GM19023 (cell line): ENCODE data around the gene LTK.
"Not testable (repeated sequence)": the region's sequence is repeated elsewhere in the genome, so short reads cannot be mapped to it uniquely, and the experiment has no call there.

Experiments
- ATAC-seq: cut with Tn5 transposase; IDR thresholded peaks from one replicate; pipeline ENCODE4 v1.9.1; 2021; ENCODE audit warnings: mild to moderate bottlenecking, moderate library complexity; ENCODE audit not compliant: unreplicated experiment

Gene LTK

DNA sequence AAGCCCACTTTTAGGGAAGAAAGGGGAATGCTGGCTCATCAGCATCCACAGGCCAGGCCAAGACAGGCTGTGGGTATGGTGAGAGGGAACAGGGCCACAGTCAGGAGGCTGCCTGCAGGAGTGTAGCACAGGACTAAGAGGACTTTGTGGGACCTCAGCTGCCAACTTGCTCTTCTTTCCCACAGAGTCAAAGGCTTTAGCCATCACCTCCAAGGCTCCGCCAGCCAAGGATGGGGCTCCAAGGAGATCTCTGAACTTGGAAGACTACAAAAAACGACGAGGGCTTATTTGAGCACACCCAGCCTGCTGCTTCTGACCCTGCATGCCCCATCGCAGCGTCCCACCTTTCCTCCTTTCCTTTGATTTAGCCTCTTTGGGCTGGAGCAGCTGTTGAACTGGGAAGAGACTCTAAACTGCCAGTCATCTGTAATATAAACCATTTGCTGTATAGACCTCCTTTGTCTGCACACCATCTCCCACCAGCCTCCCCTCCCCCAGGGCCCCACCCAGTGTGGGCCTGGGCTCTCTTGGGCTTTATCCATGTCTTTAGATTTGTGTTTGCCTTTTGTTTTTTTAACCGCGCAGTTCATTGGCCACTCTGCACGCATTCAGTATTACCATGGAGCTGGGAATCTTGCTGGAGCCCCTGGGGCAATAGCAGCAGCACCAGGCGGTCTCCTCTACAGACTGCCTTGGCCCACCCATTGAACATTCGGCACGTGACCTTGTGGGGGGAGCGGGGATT is 33.1 kb downstream of the LTK start:
- ATAC-seq: no peak

DNA sequence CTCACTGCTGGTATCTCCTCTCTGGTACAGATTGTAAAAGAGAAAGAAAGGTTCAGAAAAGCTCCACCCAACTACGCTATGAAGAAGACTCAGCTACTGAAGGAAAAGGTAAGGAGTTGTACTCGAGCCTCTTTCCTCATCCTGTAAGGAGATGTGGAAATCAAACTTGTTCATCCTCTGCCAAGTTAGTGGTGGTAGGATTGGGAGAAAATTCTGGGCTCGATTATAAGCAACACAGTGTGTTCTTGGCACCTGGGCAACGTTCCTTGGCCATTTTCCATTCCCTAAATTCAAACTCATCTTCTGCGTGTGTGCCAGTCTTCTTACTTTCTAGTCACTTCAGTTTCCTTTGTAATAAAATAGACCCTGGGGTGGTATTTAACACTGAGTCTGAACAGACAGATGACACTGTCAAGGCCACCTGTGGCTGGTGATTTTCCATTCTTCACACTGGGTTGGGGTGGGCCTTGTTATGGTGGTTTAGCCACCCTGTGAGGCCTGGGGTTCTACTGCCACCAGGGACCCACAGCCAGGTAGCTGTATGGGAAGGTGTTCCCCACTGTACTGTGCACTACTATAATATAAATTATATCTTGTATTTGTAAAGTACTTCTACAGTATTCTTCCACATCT is 37.1 kb downstream of the LTK start:
- ATAC-seq: no peak

DNA sequence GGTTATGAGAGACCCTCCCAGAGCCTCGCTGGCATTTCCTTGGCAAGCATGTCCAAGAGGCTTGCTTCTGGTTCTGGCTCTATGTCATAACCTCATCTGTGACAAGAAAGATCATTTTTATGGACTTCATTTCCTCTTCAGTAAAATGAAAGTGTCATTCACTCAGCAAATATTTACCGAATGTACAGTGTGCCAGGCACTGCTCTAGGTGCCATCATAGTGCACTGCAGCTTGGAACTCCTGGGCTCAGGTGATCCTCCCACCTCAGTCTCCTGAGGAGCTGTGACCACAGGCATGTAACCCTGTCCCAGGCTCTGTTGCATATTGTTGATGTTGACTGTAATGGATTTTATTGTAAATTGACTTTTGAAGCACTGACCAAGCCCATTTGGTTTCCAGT is 38.7 kb downstream of the LTK start:
- no peak for ATAC-seq

DNA sequence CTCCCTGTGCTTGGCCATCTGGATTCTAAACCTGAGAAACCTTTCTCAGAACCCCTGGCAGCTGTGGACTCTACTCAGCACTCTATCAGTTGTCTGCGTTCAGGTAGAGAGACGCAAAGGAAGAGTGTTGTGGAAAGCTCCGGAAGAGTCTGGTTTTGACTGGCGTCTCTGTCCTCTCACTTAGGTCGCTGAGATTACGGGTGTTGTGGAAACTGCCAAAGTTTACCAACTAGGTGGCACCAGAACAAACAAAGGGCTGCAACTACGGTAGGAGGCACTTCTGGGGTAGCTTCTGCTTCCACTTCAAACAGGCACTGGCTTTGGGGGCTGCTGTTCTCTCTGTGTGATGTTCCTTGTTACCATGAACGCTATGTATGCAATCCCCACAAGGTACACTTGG is 39.2 kb downstream of the LTK start:
- no peak for ATAC-seq

DNA sequence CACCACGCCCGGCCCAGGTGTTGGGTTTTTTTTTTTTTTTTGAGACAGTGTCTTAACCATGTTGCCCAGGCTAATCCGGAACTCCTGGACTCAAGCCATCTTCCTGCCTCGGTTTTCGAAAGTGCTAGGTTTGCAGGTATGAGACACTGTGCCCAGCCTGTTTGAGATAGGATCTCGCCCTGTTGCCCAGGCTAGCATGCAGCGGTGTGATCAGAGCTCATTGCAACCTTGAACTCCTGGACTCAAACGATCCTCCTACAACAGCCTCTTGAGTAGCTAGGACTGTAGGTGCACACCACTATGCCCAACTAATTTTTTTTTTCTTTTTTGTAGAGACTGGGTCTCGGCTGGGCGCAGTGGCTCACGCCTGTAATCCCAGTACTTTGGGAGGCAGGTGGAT is 40.2 kb downstream of the LTK start:
- ATAC-seq: no peak

DNA sequence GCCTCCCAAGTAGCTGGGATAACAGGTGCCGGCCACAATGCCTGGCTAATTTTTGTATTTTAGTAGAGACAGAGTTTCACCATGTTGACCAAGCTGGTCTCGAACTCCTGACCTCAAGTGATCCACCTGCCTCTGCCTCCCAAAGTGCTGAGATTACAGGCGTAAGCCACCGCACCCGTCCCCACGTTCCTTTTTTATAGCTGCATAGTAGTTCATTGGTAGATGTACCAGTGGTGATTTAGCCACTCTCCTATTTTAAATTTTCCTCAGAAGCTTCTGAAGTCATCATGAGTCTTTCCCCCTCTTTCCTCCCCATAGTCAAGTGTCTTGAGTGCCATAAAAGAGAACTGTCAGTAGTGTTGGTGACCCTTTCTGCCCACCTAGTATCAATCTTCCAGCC is 44.0 kb downstream of the LTK start:
- not testable (repeated sequence) for ATAC-seq

DNA sequence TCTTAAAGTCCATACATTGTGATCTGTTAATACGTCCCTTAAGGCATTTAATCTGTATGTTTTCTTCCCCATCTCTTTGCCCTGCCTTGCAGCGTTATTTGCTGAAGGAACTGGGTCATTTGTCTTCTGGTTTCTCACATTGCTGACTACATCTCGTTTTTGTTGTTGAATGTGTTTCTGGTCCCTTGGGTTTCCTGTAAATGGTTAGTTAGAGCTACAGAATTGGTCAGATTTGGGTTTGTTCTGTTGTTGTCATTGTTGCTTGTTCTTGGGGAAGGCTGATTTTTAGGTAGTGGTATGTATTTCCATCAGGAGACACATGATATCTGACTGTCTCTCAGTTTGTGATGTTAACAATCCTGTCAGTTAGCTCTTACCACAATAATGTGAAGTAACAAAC is 46.9 kb downstream of the LTK start:
- no peak for ATAC-seq

DNA sequence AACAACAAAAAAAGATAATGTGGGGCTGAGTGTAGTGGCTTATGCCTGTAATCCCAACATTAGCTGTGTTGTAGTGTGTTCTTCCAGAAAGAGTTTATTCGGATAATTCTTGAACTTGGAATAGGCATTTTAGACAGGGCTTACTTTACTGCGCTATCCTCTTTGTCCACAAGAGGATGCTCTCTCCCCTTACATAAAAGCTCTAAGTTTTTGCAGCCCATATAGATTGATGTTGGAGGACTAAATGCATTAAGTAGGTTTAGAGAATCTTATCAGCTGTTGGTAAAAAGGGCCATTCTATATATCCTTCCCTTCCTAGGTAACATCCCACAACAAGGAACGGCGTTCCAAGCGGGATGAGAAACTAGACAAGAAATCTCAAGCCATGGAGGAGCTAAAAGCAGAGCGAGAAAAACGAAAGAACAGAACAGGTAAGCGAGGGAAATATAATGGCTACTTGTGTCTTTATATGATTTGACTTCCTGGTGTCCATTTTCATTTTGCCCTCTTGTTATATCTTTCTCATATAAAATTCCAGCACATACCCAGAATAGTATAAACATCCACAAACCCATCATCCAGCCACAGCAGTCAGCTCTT is 47.7 kb downstream of the LTK start:
- ATAC-seq: no peak

DNA sequence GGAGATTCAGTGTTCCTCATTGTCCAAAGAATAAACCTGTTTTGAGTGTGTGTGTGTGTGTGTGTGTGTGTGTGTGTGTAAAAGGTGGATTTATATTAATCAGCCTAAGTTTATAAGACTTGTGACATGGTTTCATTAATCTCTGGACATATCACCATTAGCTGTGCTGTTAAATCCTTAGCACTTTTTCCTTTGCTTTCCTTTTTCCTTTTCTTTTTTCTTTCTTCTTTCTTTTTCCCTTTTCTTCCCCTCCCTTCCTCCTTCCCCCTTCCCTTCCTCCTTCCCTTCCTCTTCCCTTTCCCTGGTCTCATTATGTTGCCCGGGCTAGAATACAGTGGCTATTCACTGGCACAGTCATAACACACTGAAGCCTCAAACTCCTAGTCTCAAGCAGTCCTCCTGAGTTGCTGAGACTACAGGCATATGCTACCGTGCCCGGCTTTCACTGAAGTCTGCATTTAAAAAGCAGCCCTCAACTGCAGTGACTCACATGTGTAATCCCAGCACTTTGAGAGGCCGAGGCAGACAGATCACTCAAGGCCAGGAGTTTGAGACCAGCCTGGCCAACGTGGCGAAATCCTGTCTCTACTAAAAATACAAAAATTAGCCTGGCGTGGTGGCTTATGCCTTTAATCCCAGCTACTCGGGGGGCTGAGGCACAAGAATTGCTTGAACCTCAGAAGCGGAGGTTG is 48.6 kb downstream of the LTK start:
- no peak for ATAC-seq

DNA sequence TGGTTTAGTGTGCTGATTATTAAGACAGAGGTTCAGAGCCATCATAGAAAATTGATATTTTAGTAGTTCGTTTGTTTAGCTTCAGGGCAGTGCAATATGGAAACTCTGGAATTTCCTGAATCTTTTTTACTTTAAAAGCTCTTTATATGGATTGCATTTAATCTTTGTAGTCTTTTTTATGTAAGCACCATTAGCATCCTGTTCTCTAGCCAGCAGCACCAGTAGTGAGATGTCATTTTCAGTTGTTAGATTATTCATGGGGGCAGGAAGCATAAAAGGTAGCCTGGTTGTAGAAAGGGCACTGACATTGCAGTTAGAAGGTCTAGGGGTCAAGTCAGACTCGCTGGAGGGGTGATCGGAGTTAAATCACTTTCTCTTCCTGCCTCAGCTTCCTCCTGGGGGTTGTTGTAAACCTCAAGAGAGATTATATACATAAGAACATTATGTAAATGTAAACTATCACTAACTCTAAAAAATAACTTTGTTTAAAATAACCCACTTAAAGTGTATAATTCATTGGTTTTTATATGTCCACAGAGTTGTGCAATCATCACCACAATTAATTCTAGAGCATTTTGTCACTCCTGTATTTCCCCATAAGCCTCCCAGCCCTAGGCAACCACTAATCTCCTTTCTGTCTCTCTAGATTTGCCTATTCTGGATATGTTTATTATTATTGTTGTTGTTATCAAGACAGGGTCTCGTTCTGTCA is 51.4 kb downstream of the LTK start:
- ATAC-seq: no peak
